SK-N-MC (cell line): ENCODE results near the gene GSK3A.

Source experiments
- DNase-seq: peaks from one replicate; pipeline ENCODE4 v3.0.0-alpha.2; 2011; ENCODE audit warnings: low read depth, low spot score
- H3K27ac ChIP-seq: fragments of 200-600 bp; sonication (generic); 2 replicates; pipeline ENCODE4 v1.5.1; 2016; ENCODE audit warnings: mixed run types
- H3K36me3 ChIP-seq: fragments of 200-600 bp; sonication (generic); 2 replicates; pipeline ENCODE4 v1.6.1; 2017; ENCODE audit warnings: antibody characterized with exemption, low read length, mixed read lengths; ENCODE audit not compliant: insufficient read depth
- H3K4me3 ChIP-seq: fragments of 200-600 bp; sonication (generic); 2 replicates; pipeline ENCODE4 v1.5.1; 2016
- H3K9ac ChIP-seq: fragments of 200-600 bp; sonication (generic); 2 replicates; pipeline ENCODE4 v1.8.0; 2017; ENCODE audit warnings: mixed run types, mixed read lengths; ENCODE audit not compliant: insufficient read length
- H3K9me3 ChIP-seq: fragments of 200-600 bp; sonication (generic); 2 replicates; pipeline ENCODE4 v1.6.1; 2017; ENCODE audit warnings: low read depth, mild to moderate bottlenecking, antibody characterized with exemption, low read length, moderate library complexity, mixed read lengths
- EZH2 ChIP-seq: fragments of 200-600 bp; sonication (generic); IDR thresholded peaks from one replicate; pipeline ENCODE4 v1.6.1; 2017; ENCODE audit warnings: antibody characterized with exemption
- FOXP2 ChIP-seq: optimal IDR thresholded peaks from 2 replicates; pipeline ENCODE3; 2011; ENCODE audit warnings: mild to moderate bottlenecking, moderate library complexity; ENCODE audit not compliant: insufficient read depth; ENCODE audit errors: extremely low read length, control extremely low read depth
- POLR2AphosphoS5 ChIP-seq: IDR thresholded peaks from 2 replicates; pipeline ENCODE4 v1.6.1; 2012; ENCODE audit warnings: mild to moderate bottlenecking, low read depth, low read length, borderline replicate concordance

Gene GSK3A

GRCh38 chr19:42204664-42205063, 37.7 kb downstream of the GSK3A start:
- peaks cover 52% of the 10 kb centered on the region for H3K36me3 ChIP-seq
- H3K9me3 ChIP-seq, result no peaks in the 10 kb centered on the region
- H3K4me3 ChIP-seq, result no peak overlapping the region
- no peak for DNase-seq
- TF ChIP-seq POLR2AphosphoS5, result no peak
- no peak for TF ChIP-seq EZH2
- TF ChIP-seq FOXP2, result no peak
- H3K9ac ChIP-seq, result no peak overlapping the region
- no peak overlapping the region for H3K27ac ChIP-seq

DNA sequence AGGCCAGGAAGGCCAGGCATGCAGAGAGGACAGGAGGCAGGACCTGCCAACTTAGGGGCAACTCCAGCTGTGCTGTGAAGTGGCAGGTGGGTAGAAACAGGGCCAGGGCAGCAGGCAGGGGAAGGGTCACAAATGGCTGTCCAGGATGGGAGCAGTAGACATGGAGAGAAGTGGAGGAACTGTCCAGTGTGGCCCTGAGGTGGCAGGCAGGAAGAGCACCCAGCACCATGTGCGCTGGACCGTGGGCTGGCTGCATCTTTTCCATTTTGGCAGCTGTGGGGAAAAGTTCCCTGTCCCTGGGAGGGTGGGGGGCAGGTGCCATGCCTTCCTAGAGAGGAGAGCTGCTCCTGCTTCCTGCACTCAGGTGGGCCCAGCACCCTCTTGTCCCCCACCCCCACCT, 38.7 kb downstream of the GSK3A start:
- no peak overlapping the region for H3K4me3 ChIP-seq
- DNase-seq, result no peak
- H3K9ac ChIP-seq, result no peak overlapping the region
- H3K36me3 ChIP-seq, result peaks cover 47% of the 10 kb centered on the region
- no peaks in the 10 kb centered on the region for H3K9me3 ChIP-seq
- TF ChIP-seq EZH2, result no peak
- no peak overlapping the region for H3K27ac ChIP-seq

- Histone ChIP-seq H3K36me3 (peaks cover 43% of the 10 kb centered on the region), H3K27ac (no peak overlapping the region), H3K4me3 (no peak overlapping the region), H3K9ac (no peak overlapping the region), H3K9me3 (no peaks in the 10 kb centered on the region)
- no peak for DNase-seq
- no peak for TF ChIP-seq EZH2
- TF ChIP-seq FOXP2, result no peak
These were observed 40.0 kb downstream of the GSK3A start for GRCh38 chr19:42202290-42202880.

GRCh38 chr19:42201489-42202289, 40.7 kb downstream of the GSK3A start:
- Histone ChIP-seq H3K9ac (no peak overlapping the region), H3K9me3 (no peaks in the 10 kb centered on the region), H3K4me3 (no peak overlapping the region), H3K27ac (no peak overlapping the region), H3K36me3 (peaks cover 40% of the 10 kb centered on the region)
- DNase-seq, result no peak
- TF ChIP-seq FOXP2 (no peak), POLR2AphosphoS5 (no peak), EZH2 (no peak)

- Histone ChIP-seq H3K9ac (no peak overlapping the region), H3K36me3 (peaks cover 37% of the 10 kb centered on the region), H3K4me3 (no peak overlapping the region), H3K9me3 (no peaks in the 10 kb centered on the region), H3K27ac (no peak overlapping the region)
- no peak for TF ChIP-seq FOXP2
- TF ChIP-seq POLR2AphosphoS5, result no peak
- TF ChIP-seq EZH2, result no peak
- no peak for DNase-seq
These were observed 42.2 kb downstream of the GSK3A start for GRCh38 chr19:42200116-42200715.

DNA sequence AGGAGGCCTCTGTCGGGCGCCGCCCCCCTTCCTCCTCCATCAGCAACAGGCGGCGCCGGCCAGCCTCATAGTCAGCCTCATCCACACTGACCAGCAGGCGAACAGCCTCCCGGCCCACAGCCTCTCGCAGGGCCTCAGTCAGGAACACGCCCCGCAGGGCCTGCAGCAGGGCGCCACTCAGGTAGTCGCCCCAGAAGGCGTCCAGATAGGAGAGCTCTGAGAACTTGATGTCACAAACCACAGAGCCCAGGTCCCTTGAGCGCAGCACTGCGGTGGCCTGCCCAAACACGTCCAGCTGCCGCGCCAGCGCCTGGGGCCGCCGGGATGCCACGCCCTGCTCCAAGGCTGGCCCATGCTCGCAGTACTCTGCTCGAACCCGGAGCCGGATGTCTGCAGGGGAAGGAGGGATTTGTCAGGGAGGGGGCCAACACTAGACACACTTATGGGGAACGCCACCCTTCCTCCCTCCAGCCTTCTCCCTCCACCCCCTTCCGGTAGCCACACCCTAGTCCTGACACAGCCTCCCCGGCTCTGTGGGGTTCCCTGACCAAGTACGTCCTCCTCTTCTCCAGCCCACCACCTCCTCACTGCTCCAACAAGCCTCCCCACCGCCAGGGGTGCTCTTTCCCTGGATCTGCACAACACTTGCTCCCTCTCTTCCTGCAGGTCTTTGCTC, 42.8 kb downstream of the GSK3A start:
- Histone ChIP-seq H3K9ac (no peak overlapping the region), H3K9me3 (no peaks in the 10 kb centered on the region), H3K4me3 (no peak overlapping the region), H3K36me3 (peaks cover 33% of the 10 kb centered on the region; the same call in 1 of the 2 replicates), H3K27ac (no peak overlapping the region)
- TF ChIP-seq POLR2AphosphoS5 (no peak), FOXP2 (no peak), EZH2 (no peak)
- DNase-seq, result no peak

DNA sequence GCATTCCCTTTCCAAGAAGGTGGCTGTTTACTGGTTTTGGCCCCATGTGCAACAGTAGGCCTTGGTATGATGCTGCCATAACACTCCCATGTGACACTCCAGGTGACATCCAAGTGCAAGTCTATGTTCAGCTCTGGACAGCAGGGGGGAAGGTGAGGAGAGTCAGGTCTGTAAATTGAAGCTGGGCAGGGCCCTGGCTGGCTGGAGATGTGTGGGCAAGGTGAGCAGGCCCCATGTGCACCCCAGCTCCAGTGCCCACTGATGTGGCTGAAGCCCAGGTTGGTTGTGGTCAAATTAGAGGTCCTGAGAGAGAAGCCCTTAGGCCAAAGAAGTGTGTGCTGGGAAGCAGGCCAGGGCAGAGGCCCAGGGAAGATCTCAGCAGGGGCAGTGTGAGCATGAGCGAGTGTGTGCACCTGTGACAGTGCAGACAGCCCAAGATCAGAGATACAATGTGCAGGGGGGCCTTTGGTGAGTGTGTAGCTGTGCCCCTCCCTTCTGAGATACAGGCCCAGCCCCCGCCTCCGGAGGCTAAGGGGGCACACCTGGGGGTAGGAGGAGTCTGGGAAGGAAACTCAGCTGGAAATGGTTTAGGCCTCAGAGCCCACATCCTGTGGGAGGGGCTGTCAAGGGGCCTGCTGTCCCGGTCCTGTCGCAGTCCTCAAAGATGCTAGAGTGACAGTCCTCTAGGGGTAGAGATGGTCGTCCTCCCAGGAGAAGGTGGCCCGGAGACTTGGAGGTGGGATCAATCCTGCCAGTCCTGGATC, 43.5 kb downstream of the GSK3A start:
- no peak for TF ChIP-seq FOXP2
- TF ChIP-seq EZH2, result no peak
- no peak for TF ChIP-seq POLR2AphosphoS5
- Histone ChIP-seq H3K9me3 (no peaks in the 10 kb centered on the region), H3K9ac (no peak overlapping the region), H3K36me3 (peaks cover 28% of the 10 kb centered on the region; the same call in 1 of the 2 replicates), H3K4me3 (no peak overlapping the region), H3K27ac (no peak overlapping the region)
- no peak for DNase-seq

- no peak overlapping the region for H3K9ac ChIP-seq
- TF ChIP-seq FOXP2 (no peak), EZH2 (no peak), POLR2AphosphoS5 (no peak)
- no peak for DNase-seq
- H3K36me3 ChIP-seq, result peaks cover 15% of the 10 kb centered on the region; the same call in 1 of the 2 replicates
- no peak overlapping the region for H3K27ac ChIP-seq
- H3K4me3 ChIP-seq, result no peak overlapping the region
- no peaks in the 10 kb centered on the region for H3K9me3 ChIP-seq
These were observed 45.0 kb downstream of the GSK3A start for GRCh38 chr19:42197375-42197817.
